Kasumi-1 (cell line): Measurements from ENCODE around the gene PLAGL1.

Source experiments
- DNase-seq, 2 experiments: peaks; one replicate each; lab custom pipeline; 2025; lab: John Stamatoyannopoulos, UW

The PLAGL1 gene

GRCh38 chr6:143965503-143966171 lies 42.4 kb downstream of the PLAGL1 start:
- DNase-seq, result peak; percentile 95 to 96

DNA sequence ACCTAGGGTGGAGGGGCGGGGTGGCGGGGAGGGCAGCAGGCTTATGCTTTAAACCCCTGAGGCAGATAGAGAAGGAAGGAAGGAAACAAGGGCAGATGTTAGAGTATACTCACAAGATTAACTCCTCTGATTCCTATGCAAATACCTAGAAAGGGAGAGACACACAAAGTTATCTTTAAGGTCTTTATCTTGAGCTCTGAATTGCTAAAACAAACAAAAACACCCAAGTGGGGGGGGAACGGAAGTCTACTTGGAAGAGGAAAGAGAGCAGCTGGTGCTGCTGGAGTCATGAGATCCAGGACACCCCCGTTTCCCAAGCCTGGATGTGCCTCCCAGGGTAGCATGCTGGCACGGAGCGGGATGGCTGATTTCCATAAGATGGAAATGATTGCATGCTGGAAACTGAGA lies 43.4 kb downstream of the PLAGL1 start:
- peak; percentile 47 to 48 for DNase-seq

- no peak for DNase-seq
Measured at GRCh38 chr6:143963158-143963919, 44.7 kb downstream of the PLAGL1 start.

DNA sequence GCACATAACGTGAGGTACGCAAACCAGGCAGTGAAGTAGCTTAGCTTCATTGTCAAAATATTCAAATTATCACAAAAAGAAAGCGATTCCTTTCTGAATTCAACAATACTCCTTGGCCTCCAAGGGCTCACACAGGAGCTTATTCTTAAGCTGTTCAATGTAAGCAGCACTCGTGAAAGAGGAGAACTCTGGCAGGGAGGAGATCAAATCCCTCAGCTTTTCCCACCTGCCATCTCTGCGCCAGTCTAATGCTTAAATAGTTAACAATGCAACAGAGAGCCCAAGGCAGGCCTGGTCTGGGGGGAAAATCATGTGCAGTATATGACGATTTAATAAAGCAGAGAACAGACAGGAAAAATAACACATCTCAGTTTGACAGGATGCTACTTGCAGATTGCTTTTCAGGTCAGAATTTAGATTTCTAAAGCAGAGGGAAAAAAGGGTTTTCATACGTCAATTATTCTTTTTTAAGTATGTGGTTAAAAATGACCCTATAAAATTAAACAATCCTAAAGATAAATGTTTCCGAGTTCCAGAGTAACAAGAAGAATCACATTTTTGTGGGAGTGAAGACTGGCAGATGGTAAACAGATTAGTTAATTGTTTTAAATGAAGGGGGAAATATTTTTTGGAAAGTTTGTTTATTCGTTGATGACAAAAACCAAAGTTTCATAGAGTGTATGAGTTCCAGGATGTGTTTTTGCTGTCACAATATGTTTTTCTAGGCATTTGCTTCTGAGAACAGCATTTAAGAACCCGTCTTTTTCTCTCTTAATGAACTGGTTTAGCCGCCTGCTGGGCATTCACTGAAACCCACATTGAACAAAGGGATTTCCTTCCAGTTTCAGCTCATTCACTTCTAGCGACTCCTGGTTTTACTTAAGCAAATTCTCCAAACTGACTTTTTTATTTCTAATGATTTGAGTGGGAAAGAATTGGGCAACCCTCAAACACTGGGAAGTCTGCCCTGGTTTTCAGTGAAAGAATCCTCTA lies 45.9 kb downstream of the PLAGL1 start:
- DNase-seq, result peak in 1 of 2 experiments; percentile 12

- no peak for DNase-seq
Measured at GRCh38 chr6:143961066-143961465, 47.0 kb downstream of the PLAGL1 start.

DNA sequence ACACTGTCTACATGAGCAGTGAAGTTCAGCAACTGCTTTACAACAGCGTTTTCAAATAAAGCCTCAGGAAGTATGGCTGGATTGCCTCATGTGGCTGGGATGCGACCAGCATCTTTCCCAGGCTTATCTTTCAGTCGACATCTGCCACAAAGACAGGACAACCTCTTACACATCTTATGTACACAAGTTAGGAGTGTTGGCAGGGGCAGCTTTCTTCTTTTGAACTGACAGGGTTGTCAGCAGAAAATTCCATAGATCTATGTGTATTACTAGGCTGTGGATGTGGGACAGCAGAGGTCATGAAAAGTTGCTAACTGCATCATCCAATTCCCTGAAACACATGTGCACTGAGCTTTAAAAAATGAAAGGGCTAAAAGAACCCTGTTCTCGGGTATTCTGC lies 48.1 kb downstream of the PLAGL1 start:
- no peak for DNase-seq

DNA sequence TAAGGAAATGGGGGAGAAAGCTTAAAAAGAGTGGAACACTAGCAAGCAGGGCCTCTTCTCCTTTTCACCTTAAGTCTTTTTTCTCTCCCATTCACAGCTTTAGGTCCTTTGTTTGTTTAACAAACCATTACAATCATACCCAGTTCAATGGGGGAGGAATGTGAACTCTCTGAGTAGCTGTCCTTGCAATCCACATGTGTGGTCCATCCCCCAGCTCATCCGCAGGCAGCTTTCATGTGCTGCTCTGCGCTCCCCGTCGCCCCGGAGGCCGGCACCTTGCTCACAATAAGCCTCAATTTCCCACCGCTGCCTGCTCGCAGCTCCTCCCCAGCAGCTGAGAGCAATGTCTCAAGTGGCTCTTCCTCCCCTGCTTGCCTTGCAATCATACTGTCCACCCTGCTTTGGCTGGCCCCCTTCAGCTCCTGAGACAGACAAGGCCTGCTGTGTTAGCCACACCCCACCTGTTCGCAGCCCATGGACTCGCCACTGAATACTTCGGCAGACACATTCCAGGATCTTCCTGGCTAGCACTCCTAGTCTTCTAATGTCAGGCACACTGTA lies 49.1 kb downstream of the PLAGL1 start:
- DNase-seq, result no peak

DNA sequence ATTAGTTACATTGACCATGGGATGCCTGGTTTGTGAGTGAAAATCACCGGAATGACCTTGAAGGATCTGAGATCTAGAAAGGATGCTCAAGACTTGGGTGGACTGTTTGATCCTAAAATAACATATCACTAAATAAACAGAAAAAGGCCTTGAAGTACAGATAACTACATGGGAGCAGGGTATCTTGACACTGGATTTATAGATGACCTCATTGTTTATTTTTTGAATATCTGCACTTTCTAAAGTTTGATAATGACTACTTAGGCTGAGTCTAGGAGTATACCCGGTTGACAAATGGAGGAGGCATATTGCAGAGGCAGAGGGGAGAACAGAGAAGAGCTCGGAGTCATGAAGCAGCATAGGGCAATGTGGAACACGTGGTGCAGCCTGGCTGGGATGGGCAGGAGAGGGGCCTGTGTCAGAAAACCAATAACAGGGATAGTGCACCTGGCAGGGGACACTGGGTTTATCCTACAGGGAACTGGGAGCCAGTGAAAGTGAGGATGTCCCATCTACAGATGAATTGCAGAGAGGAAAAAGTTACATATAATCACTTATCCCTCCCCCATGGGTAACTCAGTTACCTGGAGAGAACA lies 50.3 kb downstream of the PLAGL1 start:
- no peak for DNase-seq

DNA sequence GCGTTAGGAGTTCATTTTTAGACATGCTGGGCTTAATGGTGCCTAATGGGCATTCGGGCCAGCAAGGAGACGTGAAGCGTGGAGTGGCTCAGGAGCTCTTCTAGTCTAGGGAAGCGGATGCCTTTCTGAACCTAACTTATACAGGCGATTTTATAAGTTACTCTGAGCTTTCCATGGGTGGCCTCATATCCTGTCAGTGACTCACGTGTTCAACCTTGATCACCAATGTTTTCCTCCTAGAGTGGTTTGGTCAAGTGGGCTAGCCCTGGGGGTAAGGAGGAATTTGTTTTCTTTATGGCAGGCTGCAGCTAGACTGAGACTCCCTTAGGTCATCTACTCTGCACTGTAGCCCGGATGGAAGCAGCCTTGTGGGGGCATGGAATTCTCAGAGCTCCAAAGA lies 52.1 kb downstream of the PLAGL1 start:
- DNase-seq, result no peak

GRCh38 chr6:143953922-143954321 lies 54.1 kb downstream of the PLAGL1 start:
- DNase-seq, result no peak

- DNase-seq, result no peak
Measured at GRCh38 chr6:143952947-143953701, 54.9 kb downstream of the PLAGL1 start.

GRCh38 chr6:143952060-143952778 lies 55.8 kb downstream of the PLAGL1 start:
- DNase-seq, result no peak

DNA sequence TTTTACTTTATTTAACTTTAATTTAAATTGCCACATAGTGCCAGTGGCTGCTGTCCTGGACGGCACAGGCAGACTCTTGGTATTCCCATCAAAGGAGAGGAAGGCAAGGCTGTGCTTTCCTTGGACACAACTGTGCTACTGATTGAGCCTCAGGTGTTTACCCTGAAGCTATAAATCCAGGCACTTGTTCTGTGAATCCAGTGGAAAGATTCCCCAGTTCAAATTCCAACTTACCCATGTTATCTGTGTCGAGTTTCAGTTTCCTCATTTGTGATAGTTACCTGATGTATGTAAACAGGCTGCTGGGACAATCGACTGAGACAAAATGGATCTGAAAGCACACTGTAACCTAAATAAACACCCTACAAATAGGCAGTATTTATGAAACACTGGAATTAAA lies 57.2 kb downstream of the PLAGL1 start:
- no peak for DNase-seq

DNA sequence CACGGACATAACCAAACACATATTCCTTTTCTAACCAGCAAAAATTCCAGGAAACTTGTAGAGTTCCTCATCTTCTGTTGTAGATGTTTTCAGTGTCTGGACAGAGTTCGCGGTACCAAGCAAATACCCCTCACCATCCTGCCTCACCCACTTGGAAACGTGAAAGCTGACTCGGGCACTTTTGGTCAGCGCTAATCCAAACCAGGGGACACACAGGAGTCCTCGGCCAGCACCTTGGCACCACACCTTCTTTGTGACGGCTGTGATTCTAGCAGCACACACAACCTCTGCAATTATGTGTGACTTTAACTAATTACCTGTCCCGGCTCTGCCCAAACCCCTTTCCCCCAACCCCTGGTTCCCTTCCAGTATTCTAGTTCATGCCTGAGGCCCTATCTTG lies 58.1 kb downstream of the PLAGL1 start:
- DNase-seq, result no peak

DNA sequence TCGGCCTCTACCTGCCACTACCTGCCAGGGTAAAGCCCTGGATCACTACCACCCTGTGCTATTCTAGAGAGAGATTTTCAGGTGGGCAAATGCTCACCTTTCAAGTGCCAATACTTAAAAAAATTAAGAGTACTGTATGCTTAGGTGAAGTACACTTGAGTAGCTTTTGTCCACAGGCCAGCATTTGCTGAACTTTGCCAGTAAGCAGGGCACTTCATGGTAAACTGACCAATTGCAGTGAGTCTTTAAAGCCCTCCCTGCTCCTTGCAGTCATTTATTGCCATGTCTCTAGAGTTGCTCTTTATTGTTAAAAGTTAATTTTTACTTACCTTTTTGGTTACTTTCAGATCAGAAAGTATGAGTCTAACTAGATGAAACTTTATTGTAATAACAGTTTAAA lies 58.5 kb downstream of the PLAGL1 start:
- no peak for DNase-seq

- no peak for DNase-seq
Measured at GRCh38 chr6:143948208-143948607, 59.9 kb downstream of the PLAGL1 start.

DNA sequence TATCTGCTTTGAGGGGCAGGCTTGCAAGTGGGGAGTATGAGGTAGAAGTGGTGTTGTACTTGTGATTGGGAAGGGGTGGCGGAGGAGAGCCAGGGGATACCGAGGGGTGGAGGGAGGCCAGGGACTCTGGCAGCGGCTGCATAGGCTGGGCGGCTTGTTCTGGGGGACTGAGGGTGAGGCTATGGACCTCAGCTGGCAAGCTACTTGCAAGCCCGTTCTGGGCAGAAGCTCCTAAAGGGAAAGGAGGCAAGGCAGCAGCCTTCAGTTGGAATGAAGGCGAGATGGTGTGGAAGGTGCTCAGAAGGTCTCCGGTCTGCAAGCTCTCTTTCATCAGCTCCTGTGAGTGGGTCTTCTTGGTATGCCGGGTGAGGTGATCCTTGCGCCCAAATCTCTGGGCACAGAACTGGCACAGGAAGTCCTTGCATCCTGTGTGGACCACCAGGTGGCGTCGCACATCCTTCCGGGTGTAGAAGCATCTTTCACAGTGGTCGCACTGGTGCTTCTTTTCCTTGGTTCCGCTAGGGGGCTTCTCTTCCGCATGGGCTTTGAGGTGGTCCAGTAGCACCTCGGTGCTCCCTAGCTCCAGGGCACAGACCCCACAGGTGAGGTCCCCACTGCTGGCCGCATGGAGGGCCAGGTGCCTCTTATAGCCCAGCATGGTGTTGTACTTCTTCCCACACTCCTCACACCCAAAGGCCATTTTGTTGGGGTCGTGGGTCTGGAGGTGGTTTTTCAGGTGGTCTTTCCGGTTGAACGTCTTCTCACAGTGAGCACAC lies 66.0 kb downstream of the PLAGL1 start:
- DNase-seq, result peak; percentile 22 to 29

- peak; percentile 59 to 61 for DNase-seq
Measured at GRCh38 chr6:143940011-143940597, 68.0 kb downstream of the PLAGL1 start.

DNA sequence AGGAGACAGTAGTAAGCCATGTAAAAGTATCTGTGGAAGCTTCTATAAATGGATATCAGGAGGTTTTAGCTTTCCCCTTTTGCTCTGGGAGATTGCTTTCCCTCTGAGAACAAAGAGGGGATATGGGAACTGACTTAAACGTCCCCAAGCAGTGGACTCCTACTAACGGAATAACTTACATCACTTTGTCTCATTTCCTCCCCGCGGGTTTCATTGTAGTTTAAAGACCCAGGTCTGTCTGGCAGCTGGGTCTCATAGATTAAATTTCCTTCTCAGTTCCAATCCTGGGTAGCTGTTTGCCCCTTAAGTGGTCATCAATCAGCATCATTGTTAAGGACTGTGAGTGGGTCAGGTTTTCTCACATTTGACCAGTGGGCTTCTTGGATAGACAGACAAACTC lies 68.7 kb downstream of the PLAGL1 start:
- DNase-seq, result no peak
